ENCODE results near the gene KCNQ4. TPM values are rescaled to one million over a fixed set of nuclear protein-coding genes. Genes with fewer than 3 reads are reported as not detected.

KCNQ4 gene
- total RNA-seq, 1 experiment from 2014 or later, result 1.6 TPM

DNA sequence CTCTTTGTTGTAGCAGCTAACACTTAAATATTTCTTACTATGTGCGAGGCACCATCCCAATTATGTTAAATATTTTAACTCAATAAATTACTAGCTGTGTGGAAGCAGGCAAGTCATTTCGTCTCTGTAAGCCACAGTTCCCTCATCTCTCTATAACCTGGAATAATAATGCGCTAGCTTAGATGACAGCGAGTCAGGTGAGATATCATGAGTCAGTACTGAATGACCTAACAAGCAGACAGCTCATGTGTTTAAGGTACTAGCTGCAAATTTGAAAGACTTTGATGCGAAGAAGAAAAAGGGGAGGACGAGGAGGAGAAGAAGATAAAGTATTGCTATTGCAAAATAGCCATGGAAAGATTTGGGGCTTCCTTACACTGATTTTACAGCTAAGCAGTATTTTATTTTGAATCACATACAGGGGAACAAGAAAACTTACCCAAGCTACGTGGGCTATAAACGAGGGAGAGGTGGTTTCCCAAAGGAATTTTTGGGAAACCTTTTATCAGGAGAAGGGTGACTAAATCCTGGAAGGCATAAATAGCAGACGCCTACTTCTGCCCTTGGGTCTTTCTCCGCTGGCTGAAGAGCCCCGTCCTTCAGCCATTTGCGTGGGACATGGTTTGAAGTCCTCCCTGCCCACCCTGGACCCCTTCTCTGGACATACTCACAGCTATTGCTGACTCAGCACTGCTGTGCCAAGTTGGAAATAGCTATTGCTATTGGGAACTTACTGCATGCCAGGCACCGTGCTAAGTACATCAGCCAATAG lies 69.7 kb downstream of the KCNQ4 start:
- ChIA-PET POLR2A (no interaction called here), CTCF (interaction anchor here (0.6 to 1.8 kb wide), 4 partner anchors 86 to 118 kb away, joined by 4 to 7 read pairs (median 6); no protein-coding TSS in a partner anchor)
- DNase-seq, result no peak
- Mint-ChIP-seq H3K27ac (ENCODE audit: unreplicated experiment) (no peak overlapping the region), H3K4me3 (ENCODE audit: unreplicated experiment) (no peak overlapping the region), H3K36me3 (ENCODE audit: insufficient read depth, unreplicated experiment) (no peaks in the 10 kb centered on the region), H3K27me3 (ENCODE audit: insufficient read depth, unreplicated experiment) (no peaks in the 10 kb centered on the region), H3K4me1 (ENCODE audit: low read depth, unreplicated experiment) (peaks cover 15% of the 10 kb centered on the region), H3K9me3 (ENCODE audit: unreplicated experiment) (no peaks in the 10 kb centered on the region)
- Histone ChIP-seq H3K4me3 (ENCODE audit: low read depth, low read length) (no peak overlapping the region), H3K9me3 (no peaks in the 10 kb centered on the region), H3K36me3 (ENCODE audit: control insufficient read depth, insufficient read depth, low read length) (no peaks in the 10 kb centered on the region), H3K27me3 (replicated peaks; ENCODE audit: control insufficient read depth, insufficient read depth, low read length) (no peaks in the 10 kb centered on the region), H3K4me1 (no peaks in the 10 kb centered on the region)
- intact Hi-C loops (cut with micrococcal nuclease; ENCODE audit: unreplicated experiment), result no loop called here
- BruUV-seq (replicated peaks), result no TSS peak
- no peak for TF ChIP-seq CTCF (IDR thresholded peaks at IDR 0.05; ENCODE audit: insufficient read depth in 1 of 2, low read depth in 1 of 2, low read length in 1 of 2, severe bottlenecking in 1 of 2, unreplicated experiment in 1 of 2)

GRCh38 chr1:40853885-40854170 lies 70.2 kb downstream of the KCNQ4 start:
- H3K27me3 ChIP-seq (replicated peaks; ENCODE audit: control insufficient read depth, insufficient read depth, low read length), result no peaks in the 10 kb centered on the region
- H3K36me3 ChIP-seq (ENCODE audit: control insufficient read depth, insufficient read depth, low read length), result no peaks in the 10 kb centered on the region
- no peaks in the 10 kb centered on the region for H3K4me1 ChIP-seq
- H3K9me3 ChIP-seq, result no peaks in the 10 kb centered on the region
- no peaks in the 10 kb centered on the region for H3K27me3 Mint-ChIP-seq (ENCODE audit: insufficient read depth, unreplicated experiment)
- no peaks in the 10 kb centered on the region for H3K9me3 Mint-ChIP-seq (ENCODE audit: unreplicated experiment)
- TF ChIP-seq CTCF (IDR thresholded peaks at IDR 0.05; ENCODE audit: insufficient read depth in 1 of 2, low read depth in 1 of 2, low read length in 1 of 2, severe bottlenecking in 1 of 2, unreplicated experiment in 1 of 2), result no peak
- no peak overlapping the region for H3K27ac Mint-ChIP-seq (ENCODE audit: unreplicated experiment)
- BruUV-seq (replicated peaks), result no TSS peak
- no peak for DNase-seq
- no peaks in the 10 kb centered on the region for H3K36me3 Mint-ChIP-seq (ENCODE audit: insufficient read depth, unreplicated experiment)
- H3K4me3 Mint-ChIP-seq (ENCODE audit: unreplicated experiment), result no peak overlapping the region
- ChIA-PET POLR2A (interaction anchor here (0.6 kb wide), 1 partner anchor 87 kb away, joined by 4 read pairs; no protein-coding TSS in a partner anchor), CTCF (interaction anchor here (0.6 to 1.8 kb wide), 4 partner anchors 86 to 118 kb away, joined by 4 to 7 read pairs (median 6); no protein-coding TSS in a partner anchor)
- H3K4me1 Mint-ChIP-seq (ENCODE audit: low read depth, unreplicated experiment), result peaks cover 9% of the 10 kb centered on the region
- H3K4me3 ChIP-seq (ENCODE audit: low read depth, low read length), result no peak overlapping the region
- intact Hi-C loops (cut with micrococcal nuclease; ENCODE audit: unreplicated experiment), result no loop called here

DNA sequence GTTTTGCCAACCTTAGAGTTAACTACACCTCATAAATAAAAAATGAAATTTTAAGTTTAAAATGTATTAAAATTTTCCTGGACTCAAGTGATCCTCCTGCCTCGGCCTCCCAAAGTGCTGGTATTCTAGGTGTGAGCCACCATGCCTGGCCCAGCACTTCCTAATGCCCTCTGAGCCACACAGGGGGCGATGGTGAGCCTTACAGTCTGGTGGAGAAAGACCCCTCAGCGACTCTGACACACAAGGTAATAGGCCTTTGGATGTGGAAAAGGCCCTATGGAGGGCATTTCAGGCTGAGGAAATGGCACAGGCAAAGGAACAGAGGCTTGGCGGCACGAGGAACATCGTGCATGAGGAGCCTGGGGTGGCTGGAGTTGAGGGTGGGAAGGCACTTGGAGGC lies 71.9 kb downstream of the KCNQ4 start:
- Mint-ChIP-seq H3K27me3 (ENCODE audit: insufficient read depth, unreplicated experiment) (no peaks in the 10 kb centered on the region), H3K9me3 (ENCODE audit: unreplicated experiment) (no peaks in the 10 kb centered on the region), H3K27ac (ENCODE audit: unreplicated experiment) (no peak overlapping the region), H3K4me3 (ENCODE audit: unreplicated experiment) (no peak overlapping the region), H3K4me1 (ENCODE audit: low read depth, unreplicated experiment) (peaks cover 6% of the 10 kb centered on the region), H3K36me3 (ENCODE audit: insufficient read depth, unreplicated experiment) (no peaks in the 10 kb centered on the region)
- H3K27me3 ChIP-seq (replicated peaks; ENCODE audit: control insufficient read depth, insufficient read depth, low read length), result no peaks in the 10 kb centered on the region
- H3K4me3 ChIP-seq (ENCODE audit: low read depth, low read length), result no peak overlapping the region
- no peak for TF ChIP-seq CTCF (IDR thresholded peaks at IDR 0.05; ENCODE audit: insufficient read depth in 1 of 2, low read depth in 1 of 2, low read length in 1 of 2, severe bottlenecking in 1 of 2, unreplicated experiment in 1 of 2)
- 0 out of 2 replicates have a peak, but pooled peaks cover 1% of the 10 kb centered on the region for H3K4me1 ChIP-seq
- intact Hi-C loops (cut with micrococcal nuclease; ENCODE audit: unreplicated experiment), result no loop called here
- no peaks in the 10 kb centered on the region for H3K36me3 ChIP-seq (ENCODE audit: control insufficient read depth, insufficient read depth, low read length)
- ChIA-PET CTCF (no interaction called here), POLR2A (no interaction called here)
- DNase-seq, result no peak
- no peaks in the 10 kb centered on the region for H3K9me3 ChIP-seq
- no TSS peak for BruUV-seq (replicated peaks)

Measured in Caco-2 (cell line).